ENCODE data around the gene SPIN2B.
A peak's percentile ranks its signal among the peaks of the same experiment; 100 is the strongest.

DNA sequence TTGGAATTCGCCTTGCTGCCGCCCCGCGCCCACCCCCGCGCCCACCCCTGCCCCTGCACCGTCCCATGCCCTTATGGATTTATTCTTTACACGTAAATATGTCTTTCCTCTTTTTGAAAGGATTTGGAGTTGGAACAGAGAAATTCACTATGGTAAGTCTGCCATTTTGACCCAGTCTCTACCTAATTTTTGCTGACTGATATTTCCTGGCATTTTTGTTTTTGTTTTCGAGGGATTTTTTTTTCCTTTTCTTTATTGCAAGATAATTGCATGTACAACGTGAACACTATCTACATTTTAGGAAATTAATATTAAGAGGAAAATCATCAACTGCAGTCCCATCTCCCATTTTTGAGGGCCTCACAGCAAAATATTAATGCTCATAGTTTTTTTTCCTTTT, 468 bp upstream of the SPIN2B start:
- TF ChIP-seq ZNF607 (CRISPR knock-in tag; IDR thresholded peaks at IDR 0.05; ENCODE audit: borderline replicate concordance) = no peak
- TF ChIP-seq RELA (CRISPR knock-in tag; IDR thresholded peaks at IDR 0.05) = no peak
- TF ChIP-seq, protein P1, sequence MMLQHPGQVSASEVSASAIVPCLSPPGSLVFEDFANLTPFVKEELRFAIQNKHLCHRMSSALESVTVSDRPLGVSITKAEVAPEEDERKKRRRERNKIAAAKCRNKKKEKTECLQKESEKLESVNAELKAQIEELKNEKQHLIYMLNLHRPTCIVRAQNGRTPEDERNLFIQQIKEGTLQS (CRISPR knock-in tag; IDR thresholded peaks at IDR 0.05) = no peak
- TF ChIP-seq MAFK (conservative IDR thresholded peaks at IDR 0.05 in 1 of 2, IDR thresholded peaks at IDR 0.05 in 1 of 2; ENCODE audit: low read length in 2 of 2) = peak; percentile 15 to 35; a peak in 1 of 4 replicates
- TF ChIP-seq NFE2L2 (IDR thresholded peaks at IDR 0.05; ENCODE audit: low read length) = no peak
- TF ChIP-seq POLR2G (IDR thresholded peaks at IDR 0.05; ENCODE audit: low read depth, low read length) = no peak
- TF ChIP-seq KLF15 (CRISPR knock-in tag; IDR thresholded peaks at IDR 0.05; ENCODE audit: borderline replicate concordance) = no peak
- TF ChIP-seq ZFX (CRISPR knock-in tag; IDR thresholded peaks at IDR 0.05; ENCODE audit: low read depth) = no peak
- TF ChIP-seq ZNF790 (CRISPR knock-in tag; IDR thresholded peaks at IDR 0.05; ENCODE audit: borderline replicate concordance) = no peak
- no peak for TF ChIP-seq GTF3A (CRISPR knock-in tag; conservative IDR thresholded peaks at IDR 0.05)
- TF ChIP-seq POLR2AphosphoS5 (IDR thresholded peaks at IDR 0.05; ENCODE audit: low read depth, low read length) = no peak
- TF ChIP-seq EZH2 (conservative IDR thresholded peaks at IDR 0.05; ENCODE audit: low read depth, low read length) = no peak
- TF ChIP-seq, protein P2, sequence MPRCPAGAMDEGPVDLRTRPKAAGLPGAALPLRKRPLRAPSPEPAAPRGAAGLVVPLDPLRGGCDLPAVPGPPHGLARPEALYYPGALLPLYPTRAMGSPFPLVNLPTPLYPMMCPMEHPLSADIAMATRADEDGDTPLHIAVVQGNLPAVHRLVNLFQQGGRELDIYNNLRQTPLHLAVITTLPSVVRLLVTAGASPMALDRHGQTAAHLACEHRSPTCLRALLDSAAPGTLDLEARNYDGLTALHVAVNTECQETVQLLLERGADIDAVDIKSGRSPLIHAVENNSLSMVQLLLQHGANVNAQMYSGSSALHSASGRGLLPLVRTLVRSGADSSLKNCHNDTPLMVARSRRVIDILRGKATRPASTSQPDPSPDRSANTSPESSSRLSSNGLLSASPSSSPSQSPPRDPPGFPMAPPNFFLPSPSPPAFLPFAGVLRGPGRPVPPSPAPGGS (CRISPR knock-in tag; IDR thresholded peaks at IDR 0.05) = no peak
